Ovary (tissue), 9 donors: ENCODE results near the gene FBXW8. TPM values are rescaled to one million over a fixed set of nuclear protein-coding genes. Genes with fewer than 3 reads are reported as not detected.

Source experiments
- DNase-seq, 5 donors: peaks; one replicate each; pipeline ENCODE4 v3.0.0-alpha.2; 2019 to 2020
- H3K27ac ChIP-seq, 2 donors: fragments of 200-600 bp; one replicate each; pipeline versions ENCODE4 v1.5.1 to v1.8.0; 2019 to 2022
- H3K27me3 ChIP-seq: fragments of 200-600 bp; one replicate; pipeline ENCODE4 v1.8.0; 2022
- H3K36me3 ChIP-seq: fragments of 200-600 bp; sonication (generic); one replicate; pipeline ENCODE4 v1.5.1; 2019
- H3K4me1 ChIP-seq: one replicate; pipeline ENCODE4 v1.8.1; 2013; ENCODE audit warnings: mild to moderate bottlenecking, moderate library complexity; ENCODE audit not compliant: insufficient read depth
- H3K4me3 ChIP-seq: fragments of 200-600 bp; sonication (generic); one replicate; pipeline ENCODE4 v1.5.1; 2017
- H3K9me3 ChIP-seq, 2 donors: fragments of 200-600 bp in 1 of 2; sonication (generic) in 1 of 2; one replicate each; pipeline versions ENCODE4 v1.5.1 to v1.8.1; 2013 to 2019; ENCODE audit warnings: mild to moderate bottlenecking in 1 of 2, moderate library complexity in 1 of 2
- CTCF ChIP-seq, 3 donors: fragments of 450-650 bp in 2 of 3; fragments of 200-600 bp in 1 of 3; IDR thresholded peaks; one replicate each; pipeline versions ENCODE4 v1.5.1 to v1.8.0; 2016 to 2022; ENCODE audit warnings: antibody characterized with exemption in 3 of 3, mild to moderate bottlenecking in 1 of 3
- EP300 ChIP-seq: sonication (generic); formaldehyde crosslinking; IDR thresholded peaks from one replicate; pipeline ENCODE4 v1.6.1; 2017; ENCODE audit warnings: antibody characterized with exemption
- POLR2A ChIP-seq: fragments of 450-650 bp; IDR thresholded peaks from one replicate; pipeline ENCODE4 v1.6.1; 2017; ENCODE audit warnings: antibody characterized with exemption, mild to moderate bottlenecking, moderate library complexity
- WGBS, 3 donors: extraction: QIAGEN DNeasy Blood & Tissue Kit in 1 of 3; methylation state at CpG; one replicate each; pipeline versions ENCODE4 v1.1.5 to v1.1.7; 2013 to 2017; 5-methylcytosine and 5-hydroxymethylcytosine counted together
- intact Hi-C, 4 donors: fragments of 100-400 bp; cut with DNase I; formaldehyde crosslinking; loops; one replicate each; pipeline versions ENCODE4 v1.11.0 to v1.15.1; 2022 to 2023
- polyA plus RNA-seq, 2 donors: library from polyadenylated mRNA; stranded (reverse); fragments of 200-250 nt in 1 of 2; fragments of 350-450 nt in 1 of 2; fragmentation: Illumina TruSeq in 1 of 2; extraction: RNeasy Lipid Tissue Mini Kit (QIAGEN cat#74804) in 1 of 2; gene quantifications; one replicate each; pipeline ENCODE4 v1.2.3, GENCODE V29; 2013 to 2014
- total RNA-seq, 7 donors: library from RNA; depleted of rRNA in 2 of 7; stranded (reverse); fragments of >200 nt in 2 of 7; fragmentation: NEBNext Ultra II Directional in 3 of 7; extraction: Animal tissue kit (Norgen Biotek cat#: 25700) in 3 of 7; gene quantifications; one replicate each; pipeline versions ENCODE4 v1.1.0 to v1.2.4, GENCODE V29; 2016 to 2023
- donor health status: DM: no; HTN: no; CAD: no; lungs with moderate emphysema.
- donor health status: DM: no; HTN: no; CAD: no.
- donor health status: Bipolar disorder and iron deficiency.
- donor health status: DM: yes; HTN: yes; CAD: no.
- donor health status: DM: no; HTN: no; CAD: no.
- donor health status: DM: yes; HTN: yes; CAD: no.

Gene FBXW8
- total and polyA plus RNA-seq, 9 donors, result 7.4 to 23.1 (median 16.6) TPM

GRCh38 chr12:117073611-117074010, 162.9 kb downstream of the FBXW8 start:
- peak in 2 of 5 donors; percentile 33 to 53 for DNase-seq
- peak overlapping the region in 1 of 2 donors; percentile 41 for H3K27ac ChIP-seq
- WGBS, 3 donors, result 15 to 32% (median 20%) methylated on average over 5 of the region's 5 CpGs
- H3K36me3 ChIP-seq, result no peaks in the 10 kb centered on the region
- no peak overlapping the region for H3K4me3 ChIP-seq
- no peaks in the 10 kb centered on the region for H3K9me3 ChIP-seq
- no peak for TF ChIP-seq EP300
- H3K27me3 ChIP-seq, result no peaks in the 10 kb centered on the region
- intact Hi-C loops, result no loop called here
- peaks cover 5% of the 10 kb centered on the region for H3K4me1 ChIP-seq

GRCh38 chr12:117076410-117077372, 165.9 kb downstream of the FBXW8 start:
- DNase-seq, result no peak
- TF ChIP-seq CTCF (IDR thresholded peaks at IDR 0.05) (no peak), POLR2A (no peak), EP300 (no peak)
- H3K4me3 ChIP-seq, result no peak overlapping the region
- intact Hi-C loops, result no loop called here
- no peak overlapping the region for H3K27ac ChIP-seq
- H3K9me3 ChIP-seq, result no peaks in the 10 kb centered on the region
- H3K4me1 ChIP-seq, result peaks cover 5% of the 10 kb centered on the region
- no peaks in the 10 kb centered on the region for H3K27me3 ChIP-seq
- WGBS, 3 donors, result 50 to 65% (median 59%) methylated on average over 24 of the region's 24 CpGs
- no peaks in the 10 kb centered on the region for H3K36me3 ChIP-seq

- intact Hi-C loops, result no loop called here
- no peak overlapping the region for H3K4me3 ChIP-seq
- no peak for TF ChIP-seq CTCF (IDR thresholded peaks at IDR 0.05)
- no peak for TF ChIP-seq EP300
- TF ChIP-seq POLR2A, result no peak
- no peaks in the 10 kb centered on the region for H3K36me3 ChIP-seq
- H3K27me3 ChIP-seq, result no peaks in the 10 kb centered on the region
- H3K27ac ChIP-seq, result no peak overlapping the region
- peaks cover under 1% of the 10 kb centered on the region for H3K4me1 ChIP-seq
- 92 to 94% (median 93%) methylated on average over 4 of the region's 4 CpGs for WGBS, 3 donors
- H3K9me3 ChIP-seq, result no peaks in the 10 kb centered on the region
- DNase-seq, result peak in 1 of 5 donors; percentile 34
Measured at GRCh38 chr12:117079487-117079886, 168.7 kb downstream of the FBXW8 start.

GRCh38 chr12:117080661-117081144, 170.0 kb downstream of the FBXW8 start:
- TF ChIP-seq CTCF (IDR thresholded peaks at IDR 0.05), result no peak
- TF ChIP-seq EP300, result no peak
- no peak for TF ChIP-seq POLR2A
- intact Hi-C loops, result no loop called here
- Histone ChIP-seq H3K36me3 (no peaks in the 10 kb centered on the region), H3K9me3 (no peaks in the 10 kb centered on the region), H3K4me3 (no peak overlapping the region), H3K4me1 (no peaks in the 10 kb centered on the region), H3K27me3 (no peaks in the 10 kb centered on the region), H3K27ac (no peak overlapping the region)
- DNase-seq, result peak in 1 of 5 donors; percentile 31
- WGBS, 3 donors, result 47 to 51% (median 50%) methylated on average over 4 to 6 of the region's 6 CpGs

Other genes with a start within 250 kb of the FBXW8 start
- 10 to 100 TPM; 11.0 to 19.7 (median 12.3) TPM for gene SPRING1, start 172.9 kb upstream of the FBXW8 start, total RNA-seq
- 10 to 100 TPM in 1 of 2 donors, 1 to 10 TPM in 1; 5.0 to 11.0 TPM for gene SPRING1, start 172.9 kb upstream of the FBXW8 start, polyA plus RNA-seq
- gene RNFT2, start 172.6 kb upstream of the FBXW8 start, total RNA-seq, result 1 to 10 TPM in 6 of 7 donors, under 1 TPM in 1; 0.72 to 4.3 (median 2.8) TPM
- 1 to 10 TPM; 1.0 to 1.6 TPM for gene RNFT2, start 172.6 kb upstream of the FBXW8 start, polyA plus RNA-seq
- gene HRK, start 29.5 kb upstream of the FBXW8 start, total RNA-seq, result under 1 TPM in 5 of 7 donors, not detected in 2; under 0.01 to 0.30 (median 0.20) TPM
- gene HRK, start 29.5 kb upstream of the FBXW8 start, polyA plus RNA-seq, result under 1 TPM in 1 of 2 donors, not detected in 1; 0.08 TPM
- 10 to 100 TPM in 1 of 7 donors, 1 to 10 TPM in 6; 1.4 to 15.0 (median 5.8) TPM for gene TESC, start 188.5 kb downstream of the FBXW8 start, total RNA-seq
- gene TESC, start 188.5 kb downstream of the FBXW8 start, polyA plus RNA-seq, result 1 to 10 TPM; 4.3 to 8.0 TPM